GM23338 (cell line): ENCODE results near the gene CABLES2.

Experiments
- CREB1 ChIP-seq: fragments of 250-450 bp; sonication (Bioruptor Pico); IDR thresholded peaks from 2 replicates; pipeline ENCODE4 v1.5.0; 2020; ENCODE audit warnings: low read depth, mild to moderate bottlenecking, moderate library complexity
- EZH2 ChIP-seq: fragments of 200-600 bp; sonication (generic); IDR thresholded peaks from one replicate; pipeline ENCODE4 v1.8.0; 2017; ENCODE audit warnings: antibody characterized with exemption, mild to moderate bottlenecking, low read depth; ENCODE audit not compliant: unreplicated experiment
- EZH2phosphoT487 ChIP-seq: fragments of 200-600 bp; sonication (generic); IDR thresholded peaks from one replicate; pipeline ENCODE4 v1.8.1; 2018; ENCODE audit warnings: antibody characterized with exemption; ENCODE audit not compliant: unreplicated experiment
- JUNB ChIP-seq: IDR thresholded peaks from one replicate; pipeline ENCODE4 v1.6.1; 2016; ENCODE audit warnings: antibody characterized with exemption; ENCODE audit not compliant: unreplicated experiment
- NANOG ChIP-seq: IDR thresholded peaks from 2 replicates; pipeline ENCODE4 v1.6.1; 2016; ENCODE audit warnings: antibody characterized with exemption, borderline replicate concordance
- POLR2AphosphoS5 ChIP-seq: IDR thresholded peaks from 2 replicates; pipeline ENCODE4 v1.6.1; 2016; ENCODE audit warnings: antibody characterized with exemption, low read depth
- ZNF114 ChIP-seq: fragments of 250-450 bp; sonication (Bioruptor Pico); IDR thresholded peaks from 2 replicates; pipeline ENCODE4 v1.5.0; 2020; ENCODE audit warnings: mild to moderate bottlenecking, moderate library complexity
- TF ChIP-seq, protein P1 (sequence below), 2 experiments: fragments of 200-600 bp in 1 of 2; sonication (generic) in 1 of 2; conservative IDR thresholded peaks; 2 replicates each; pipeline versions ENCODE4 v1.5.1 to v1.6.1; 2016 to 2017; ENCODE audit warnings: antibody characterized with exemption in 2 of 2, low read depth in 2 of 2, mild to moderate bottlenecking in 2 of 2, moderate library complexity in 1 of 2
- TF ChIP-seq, protein P2 (sequence below): IDR thresholded peaks from one replicate; pipeline ENCODE4 v1.6.1; 2018; ENCODE audit warnings: antibody characterized with exemption; ENCODE audit not compliant: unreplicated experiment
- TF ChIP-seq, protein P3 (sequence below): IDR thresholded peaks from 2 replicates; pipeline ENCODE4 v1.6.1; 2016; ENCODE audit warnings: antibody characterized with exemption
- TF ChIP-seq, protein P4 (sequence below): fragments of 250-450 bp; sonication (Bioruptor Pico); IDR thresholded peaks from 2 replicates; pipeline ENCODE4 v1.5.0; 2020; ENCODE audit warnings: mild to moderate bottlenecking, moderate library complexity

DNA sequence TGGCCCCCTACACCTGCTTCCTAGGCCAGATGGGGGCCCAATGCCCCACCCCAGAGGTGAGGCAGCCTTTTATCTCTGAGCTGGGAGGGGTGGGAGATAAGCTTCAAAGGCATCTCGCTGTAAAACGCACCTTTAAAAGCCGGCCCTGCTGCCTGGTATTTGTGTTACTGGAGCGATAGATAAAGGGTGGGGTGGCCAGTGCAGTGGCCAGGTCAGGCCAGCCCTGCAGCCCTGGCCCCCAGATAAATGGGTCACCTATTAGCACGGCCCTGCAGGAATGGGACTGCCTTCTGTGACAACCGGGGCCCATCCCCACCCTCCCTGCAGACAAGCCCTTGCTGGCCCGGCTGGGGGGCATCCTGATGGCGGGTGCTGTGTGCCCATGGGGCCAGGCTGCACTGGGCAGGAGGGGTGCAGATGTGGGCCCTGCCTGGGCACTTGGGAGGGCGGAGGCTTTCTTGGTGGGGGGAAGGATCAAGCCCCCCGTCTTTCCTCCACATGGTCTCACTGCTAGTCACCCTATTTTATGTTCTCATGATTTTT lies 23.3 kb upstream of the CABLES2 start:
- no peak for TF ChIP-seq EZH2
- TF ChIP-seq, protein P1, sequence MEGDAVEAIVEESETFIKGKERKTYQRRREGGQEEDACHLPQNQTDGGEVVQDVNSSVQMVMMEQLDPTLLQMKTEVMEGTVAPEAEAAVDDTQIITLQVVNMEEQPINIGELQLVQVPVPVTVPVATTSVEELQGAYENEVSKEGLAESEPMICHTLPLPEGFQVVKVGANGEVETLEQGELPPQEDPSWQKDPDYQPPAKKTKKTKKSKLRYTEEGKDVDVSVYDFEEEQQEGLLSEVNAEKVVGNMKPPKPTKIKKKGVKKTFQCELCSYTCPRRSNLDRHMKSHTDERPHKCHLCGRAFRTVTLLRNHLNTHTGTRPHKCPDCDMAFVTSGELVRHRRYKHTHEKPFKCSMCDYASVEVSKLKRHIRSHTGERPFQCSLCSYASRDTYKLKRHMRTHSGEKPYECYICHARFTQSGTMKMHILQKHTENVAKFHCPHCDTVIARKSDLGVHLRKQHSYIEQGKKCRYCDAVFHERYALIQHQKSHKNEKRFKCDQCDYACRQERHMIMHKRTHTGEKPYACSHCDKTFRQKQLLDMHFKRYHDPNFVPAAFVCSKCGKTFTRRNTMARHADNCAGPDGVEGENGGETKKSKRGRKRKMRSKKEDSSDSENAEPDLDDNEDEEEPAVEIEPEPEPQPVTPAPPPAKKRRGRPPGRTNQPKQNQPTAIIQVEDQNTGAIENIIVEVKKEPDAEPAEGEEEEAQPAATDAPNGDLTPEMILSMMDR (conservative IDR thresholded peaks at IDR 0.05; ENCODE audit: low read depth in 2 of 2), result no peak
- TF ChIP-seq, protein P2, sequence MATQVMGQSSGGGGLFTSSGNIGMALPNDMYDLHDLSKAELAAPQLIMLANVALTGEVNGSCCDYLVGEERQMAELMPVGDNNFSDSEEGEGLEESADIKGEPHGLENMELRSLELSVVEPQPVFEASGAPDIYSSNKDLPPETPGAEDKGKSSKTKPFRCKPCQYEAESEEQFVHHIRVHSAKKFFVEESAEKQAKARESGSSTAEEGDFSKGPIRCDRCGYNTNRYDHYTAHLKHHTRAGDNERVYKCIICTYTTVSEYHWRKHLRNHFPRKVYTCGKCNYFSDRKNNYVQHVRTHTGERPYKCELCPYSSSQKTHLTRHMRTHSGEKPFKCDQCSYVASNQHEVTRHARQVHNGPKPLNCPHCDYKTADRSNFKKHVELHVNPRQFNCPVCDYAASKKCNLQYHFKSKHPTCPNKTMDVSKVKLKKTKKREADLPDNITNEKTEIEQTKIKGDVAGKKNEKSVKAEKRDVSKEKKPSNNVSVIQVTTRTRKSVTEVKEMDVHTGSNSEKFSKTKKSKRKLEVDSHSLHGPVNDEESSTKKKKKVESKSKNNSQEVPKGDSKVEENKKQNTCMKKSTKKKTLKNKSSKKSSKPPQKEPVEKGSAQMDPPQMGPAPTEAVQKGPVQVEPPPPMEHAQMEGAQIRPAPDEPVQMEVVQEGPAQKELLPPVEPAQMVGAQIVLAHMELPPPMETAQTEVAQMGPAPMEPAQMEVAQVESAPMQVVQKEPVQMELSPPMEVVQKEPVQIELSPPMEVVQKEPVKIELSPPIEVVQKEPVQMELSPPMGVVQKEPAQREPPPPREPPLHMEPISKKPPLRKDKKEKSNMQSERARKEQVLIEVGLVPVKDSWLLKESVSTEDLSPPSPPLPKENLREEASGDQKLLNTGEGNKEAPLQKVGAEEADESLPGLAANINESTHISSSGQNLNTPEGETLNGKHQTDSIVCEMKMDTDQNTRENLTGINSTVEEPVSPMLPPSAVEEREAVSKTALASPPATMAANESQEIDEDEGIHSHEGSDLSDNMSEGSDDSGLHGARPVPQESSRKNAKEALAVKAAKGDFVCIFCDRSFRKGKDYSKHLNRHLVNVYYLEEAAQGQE, result no peak
- TF ChIP-seq NANOG, result no peak
- no peak for TF ChIP-seq POLR2AphosphoS5
- no peak for TF ChIP-seq JUNB
- no peak for TF ChIP-seq CREB1 (CRISPR knock-in tag)
- TF ChIP-seq EZH2phosphoT487, result no peak
- TF ChIP-seq ZNF114 (CRISPR knock-in tag), result no peak
- TF ChIP-seq, protein P3, sequence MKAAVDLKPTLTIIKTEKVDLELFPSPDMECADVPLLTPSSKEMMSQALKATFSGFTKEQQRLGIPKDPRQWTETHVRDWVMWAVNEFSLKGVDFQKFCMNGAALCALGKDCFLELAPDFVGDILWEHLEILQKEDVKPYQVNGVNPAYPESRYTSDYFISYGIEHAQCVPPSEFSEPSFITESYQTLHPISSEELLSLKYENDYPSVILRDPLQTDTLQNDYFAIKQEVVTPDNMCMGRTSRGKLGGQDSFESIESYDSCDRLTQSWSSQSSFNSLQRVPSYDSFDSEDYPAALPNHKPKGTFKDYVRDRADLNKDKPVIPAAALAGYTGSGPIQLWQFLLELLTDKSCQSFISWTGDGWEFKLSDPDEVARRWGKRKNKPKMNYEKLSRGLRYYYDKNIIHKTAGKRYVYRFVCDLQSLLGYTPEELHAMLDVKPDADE, result no peak
- TF ChIP-seq, protein P4, sequence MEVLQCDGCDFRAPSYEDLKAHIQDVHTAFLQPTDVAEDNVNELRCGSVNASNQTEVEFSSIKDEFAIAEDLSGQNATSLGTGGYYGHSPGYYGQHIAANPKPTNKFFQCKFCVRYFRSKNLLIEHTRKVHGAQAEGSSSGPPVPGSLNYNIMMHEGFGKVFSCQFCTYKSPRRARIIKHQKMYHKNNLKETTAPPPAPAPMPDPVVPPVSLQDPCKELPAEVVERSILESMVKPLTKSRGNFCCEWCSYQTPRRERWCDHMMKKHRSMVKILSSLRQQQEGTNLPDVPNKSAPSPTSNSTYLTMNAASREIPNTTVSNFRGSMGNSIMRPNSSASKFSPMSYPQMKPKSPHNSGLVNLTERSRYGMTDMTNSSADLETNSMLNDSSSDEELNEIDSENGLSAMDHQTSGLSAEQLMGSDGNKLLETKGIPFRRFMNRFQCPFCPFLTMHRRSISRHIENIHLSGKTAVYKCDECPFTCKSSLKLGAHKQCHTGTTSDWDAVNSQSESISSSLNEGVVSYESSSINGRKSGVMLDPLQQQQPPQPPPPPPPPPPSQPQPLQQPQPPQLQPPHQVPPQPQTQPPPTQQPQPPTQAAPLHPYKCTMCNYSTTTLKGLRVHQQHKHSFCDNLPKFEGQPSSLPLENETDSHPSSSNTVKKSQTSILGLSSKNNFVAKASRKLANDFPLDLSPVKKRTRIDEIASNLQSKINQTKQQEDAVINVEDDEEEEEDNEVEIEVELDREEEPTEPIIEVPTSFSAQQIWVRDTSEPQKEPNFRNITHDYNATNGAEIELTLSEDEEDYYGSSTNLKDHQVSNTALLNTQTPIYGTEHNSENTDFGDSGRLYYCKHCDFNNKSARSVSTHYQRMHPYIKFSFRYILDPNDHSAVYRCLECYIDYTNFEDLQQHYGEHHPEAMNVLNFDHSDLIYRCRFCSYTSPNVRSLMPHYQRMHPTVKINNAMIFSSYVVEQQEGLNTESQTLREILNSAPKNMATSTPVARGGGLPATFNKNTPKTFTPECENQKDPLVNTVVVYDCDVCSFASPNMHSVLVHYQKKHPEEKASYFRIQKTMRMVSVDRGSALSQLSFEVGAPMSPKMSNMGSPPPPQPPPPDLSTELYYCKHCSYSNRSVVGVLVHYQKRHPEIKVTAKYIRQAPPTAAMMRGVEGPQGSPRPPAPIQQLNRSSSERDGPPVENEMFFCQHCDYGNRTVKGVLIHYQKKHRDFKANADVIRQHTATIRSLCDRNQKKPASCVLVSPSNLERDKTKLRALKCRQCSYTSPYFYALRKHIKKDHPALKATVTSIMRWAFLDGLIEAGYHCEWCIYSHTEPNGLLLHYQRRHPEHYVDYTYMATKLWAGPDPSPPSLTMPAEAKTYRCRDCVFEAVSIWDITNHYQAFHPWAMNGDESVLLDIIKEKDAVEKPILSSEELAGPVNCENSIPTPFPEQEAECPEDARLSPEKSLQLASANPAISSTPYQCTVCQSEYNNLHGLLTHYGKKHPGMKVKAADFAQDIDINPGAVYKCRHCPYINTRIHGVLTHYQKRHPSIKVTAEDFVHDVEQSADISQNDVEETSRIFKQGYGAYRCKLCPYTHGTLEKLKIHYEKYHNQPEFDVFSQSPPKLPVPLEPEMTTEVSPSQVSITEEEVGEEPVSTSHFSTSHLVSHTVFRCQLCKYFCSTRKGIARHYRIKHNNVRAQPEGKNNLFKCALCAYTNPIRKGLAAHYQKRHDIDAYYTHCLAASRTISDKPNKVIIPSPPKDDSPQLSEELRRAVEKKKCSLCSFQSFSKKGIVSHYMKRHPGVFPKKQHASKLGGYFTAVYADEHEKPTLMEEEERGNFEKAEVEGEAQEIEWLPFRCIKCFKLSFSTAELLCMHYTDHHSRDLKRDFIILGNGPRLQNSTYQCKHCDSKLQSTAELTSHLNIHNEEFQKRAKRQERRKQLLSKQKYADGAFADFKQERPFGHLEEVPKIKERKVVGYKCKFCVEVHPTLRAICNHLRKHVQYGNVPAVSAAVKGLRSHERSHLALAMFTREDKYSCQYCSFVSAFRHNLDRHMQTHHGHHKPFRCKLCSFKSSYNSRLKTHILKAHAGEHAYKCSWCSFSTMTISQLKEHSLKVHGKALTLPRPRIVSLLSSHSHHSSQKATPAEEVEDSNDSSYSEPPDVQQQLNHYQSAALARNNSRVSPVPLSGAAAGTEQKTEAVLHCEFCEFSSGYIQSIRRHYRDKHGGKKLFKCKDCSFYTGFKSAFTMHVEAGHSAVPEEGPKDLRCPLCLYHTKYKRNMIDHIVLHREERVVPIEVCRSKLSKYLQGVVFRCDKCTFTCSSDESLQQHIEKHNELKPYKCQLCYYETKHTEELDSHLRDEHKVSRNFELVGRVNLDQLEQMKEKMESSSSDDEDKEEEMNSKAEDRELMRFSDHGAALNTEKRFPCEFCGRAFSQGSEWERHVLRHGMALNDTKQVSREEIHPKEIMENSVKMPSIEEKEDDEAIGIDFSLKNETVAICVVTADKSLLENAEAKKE (CRISPR knock-in tag), result no peak
